A549 (cell line): Measurements from ENCODE around the gene MRTO4. TPM values are rescaled to one million over a fixed set of nuclear protein-coding genes. Genes with fewer than 3 reads are reported as not detected.

ENCODE experiments used
- ATAC-seq, 2 experiments: fragments of 200-7000 bp in 1 of 2; fragments of >200 bp in 1 of 2; cut with Nextera tagmentation in 1 of 2; cut with Tn5 transposase in 1 of 2; 3 replicates each; pipeline versions ENCODE4 v1.8.0 to v1.9.1; 2018 to 2020; ENCODE audit warnings: mild to moderate bottlenecking in 1 of 2, moderate library complexity in 1 of 2
- CTCF ChIA-PET: fragments of 300-600 bp; sonication (Branson Sonifier 250); formaldehyde crosslinking; extraction: SDS; loops from one replicate; lab custom pipeline; 2021; ENCODE audit warnings: antibody characterized with exemption, inconsistent platforms; lab: Yijun Ruan, JAX
- POLR2A ChIA-PET: fragments of 350-600 bp; formaldehyde crosslinking; extraction: SDS; loops from one replicate; lab custom pipeline; 2021; ENCODE audit warnings: antibody characterized with exemption, inconsistent platforms; lab: Yijun Ruan, JAX
- DNase-seq, 2 experiments: peaks; one replicate each; pipeline versions ENCODE4 v3.0.0 to v3.0.0-alpha.2; 2011 to 2016; ENCODE audit warnings: low read depth in 1 of 2, low spot score in 1 of 2
- FAIRE-seq: peaks from 2 replicates; lab custom pipeline; 2011; peaks lifted over from hg19 to GRCh38; lab: Jason Lieb, UNC
- H3K27ac ChIP-seq, 2 experiments: fragments of >200 bp; sonication (Bioruptor Twin); formaldehyde crosslinking; 3 replicates each; pipeline ENCODE4 v1.5.1; 2016 to 2017
- H3K4me1 ChIP-seq: fragments of >200 bp; sonication (Bioruptor Twin); formaldehyde crosslinking; 3 replicates; pipeline ENCODE4 v1.6.1; 2016
- H3K4me2 ChIP-seq: fragments of >200 bp; sonication (Bioruptor Twin); formaldehyde crosslinking; 3 replicates; pipeline ENCODE4 v1.6.1; 2016
- H3K4me3 ChIP-seq: fragments of >200 bp; sonication (Bioruptor Twin); formaldehyde crosslinking; 3 replicates; pipeline ENCODE4 v1.5.1; 2016
- H3K9me3 ChIP-seq: fragments of >200 bp; sonication (Bioruptor Twin); formaldehyde crosslinking; 3 replicates; pipeline ENCODE4 v1.6.1; 2016
- CBX8 ChIP-seq: fragments of 200-600 bp; sonication (generic); IDR thresholded peaks from 2 replicates; pipeline ENCODE4 v1.6.1; 2016
- CEBPB ChIP-seq, 2 experiments: fragments of >200 bp in 1 of 2; sonication (Bioruptor Twin) in 1 of 2; formaldehyde crosslinking in 1 of 2; IDR thresholded peaks; 2 replicates each; pipeline ENCODE4 v1.6.1; 2012 to 2016
- CTCF ChIP-seq: fragments of >200 bp; sonication (Bioruptor Twin); formaldehyde crosslinking; IDR thresholded peaks from 3 replicates; pipeline ENCODE4 v1.5.1; 2016
- EHMT2 ChIP-seq: fragments of 200-600 bp; sonication (generic); IDR thresholded peaks from 2 replicates; pipeline ENCODE4 v1.6.1; 2016; ENCODE audit warnings: antibody characterized with exemption, low read depth, mild to moderate bottlenecking, moderate library complexity
- GATA3 ChIP-seq: IDR thresholded peaks from 2 replicates; pipeline ENCODE4 v1.6.1; 2012; ENCODE audit warnings: borderline replicate concordance
- HOXA7 ChIP-seq: fragments of 250-450 bp; sonication (Bioruptor Pico); IDR thresholded peaks from 2 replicates; pipeline ENCODE4 v1.5.0; 2020; ENCODE audit warnings: mild to moderate bottlenecking, moderate library complexity
- KDM5A ChIP-seq: fragments of 200-600 bp; sonication (generic); IDR thresholded peaks from 2 replicates; pipeline ENCODE4 v1.6.1; 2016; ENCODE audit warnings: antibody characterized with exemption, mild to moderate bottlenecking
- MAFK ChIP-seq: fragments of 450-650 bp; IDR thresholded peaks from 2 replicates; pipeline ENCODE4 v1.6.1; 2014; ENCODE audit not compliant: partially characterized antibody
- MAZ ChIP-seq: fragments of 150-350 bp; IDR thresholded peaks from 2 replicates; pipeline ENCODE4 v1.6.1; 2014; ENCODE audit warnings: antibody characterized with exemption, low read depth, low read length, borderline replicate concordance
- PBX3 ChIP-seq: IDR thresholded peaks from 2 replicates; pipeline ENCODE4 v1.6.1; 2012
- PHF8 ChIP-seq: fragments of 200-600 bp; sonication (generic); IDR thresholded peaks from 2 replicates; pipeline ENCODE4 v1.6.1; 2016; ENCODE audit warnings: low read depth, mild to moderate bottlenecking, antibody characterized with exemption, moderate library complexity, borderline replicate concordance
- POLR2A ChIP-seq: IDR thresholded peaks from 2 replicates; pipeline ENCODE4 v1.6.1; 2012; ENCODE audit warnings: mild to moderate bottlenecking, low read length
- POLR2AphosphoS2 ChIP-seq: conservative IDR thresholded peaks from 2 replicates; pipeline ENCODE4 v1.6.1; 2012; ENCODE audit warnings: low read length, improper control_type of control experiment, inconsistent platforms
- RAD21 ChIP-seq, 2 experiments: fragments of >200 bp in 1 of 2; sonication (Bioruptor Twin) in 1 of 2; formaldehyde crosslinking in 1 of 2; IDR thresholded peaks in 1 of 2; conservative IDR thresholded peaks in 1 of 2; 2 replicates in 1 of 2; 3 replicates in 1 of 2; pipeline ENCODE4 v1.6.1; 2012 to 2018; ENCODE audit warnings: inconsistent platforms in 1 of 2
- RARB ChIP-seq: fragments of 250-450 bp; sonication (Bioruptor Pico); IDR thresholded peaks from 2 replicates; pipeline ENCODE4 v1.8.0; 2021; ENCODE audit warnings: mild to moderate bottlenecking, moderate library complexity
- RCOR1 ChIP-seq: fragments of 150-350 bp; IDR thresholded peaks from 2 replicates; pipeline ENCODE4 v1.6.1; 2014; ENCODE audit warnings: antibody characterized with exemption, low read length, low read depth
- SMC3 ChIP-seq: fragments of >200 bp; sonication (Bioruptor Twin); formaldehyde crosslinking; IDR thresholded peaks from 3 replicates; pipeline ENCODE4 v1.6.1; 2018; ENCODE audit warnings: inconsistent platforms
- TFCP2L1 ChIP-seq: fragments of 250-450 bp; sonication (Bioruptor Pico); IDR thresholded peaks from 2 replicates; pipeline ENCODE4 v1.5.0; 2021; ENCODE audit warnings: mild to moderate bottlenecking
- WGBS: methylation state at CpG from one replicate; pipeline ENCODE4 v1.1.6; 2017; ENCODE audit errors: missing lambda C conversion rate; 5-methylcytosine and 5-hydroxymethylcytosine counted together
- polyA plus RNA-seq, 4 experiments: library from polyadenylated mRNA; depleted of rRNA in 3 of 4; stranded (reverse); fragments of >200 nt; fragmentation: RNase III in 1 of 4; extraction: RNeasy Plus Mini Kit Qiagen cat#74134 plus additional on column Dnase treatment in 1 of 4; gene quantifications; 2 replicates in 3 of 4; 3 replicates in 1 of 4; pipeline ENCODE4 v1.2.3, GENCODE V29; 2011 to 2017
- TF ChIP-seq, protein P1 (sequence below): fragments of >200 bp; sonication (Bioruptor Twin); formaldehyde crosslinking; IDR thresholded peaks from 2 replicates; pipeline ENCODE4 v1.6.1; 2016
- TF ChIP-seq, protein P2 (sequence below): fragments of >200 bp; sonication (Bioruptor Twin); formaldehyde crosslinking; IDR thresholded peaks from 3 replicates; pipeline ENCODE4 v1.6.1; 2016

MRTO4 gene
- polyA plus RNA-seq, 2 of the 4 experiments (the other 2 are of a cell fraction) = 61.7 to 66.4 TPM

- H3K27ac ChIP-seq = no peak overlapping the region
- ATAC-seq = no peak
- ChIA-PET CTCF (interaction anchor here (0.7 to 2.1 kb wide), 9 partner anchors 8 to 136 kb away, joined by 3 to 9 read pairs (median 5); partner anchors contain the start of genes EMC1, MRTO4 and UBR4), POLR2A (no interaction called here)
- FAIRE-seq = no peak
- WGBS = 84% methylated on average over 7 of the region's 7 CpGs
- TF ChIP-seq MAZ (no peak), CEBPB (IDR thresholded peaks at IDR 0.05) (no peak), CTCF (no peak)
- H3K4me1 ChIP-seq = no peaks in the 10 kb centered on the region
- no peaks in the 10 kb centered on the region for H3K9me3 ChIP-seq
- no peak overlapping the region for H3K4me2 ChIP-seq
- no peak overlapping the region for H3K4me3 ChIP-seq
- no peak for DNase-seq
These were observed 11.7 kb upstream of the MRTO4 start for GRCh38 chr1:19239876-19240275.

DNA sequence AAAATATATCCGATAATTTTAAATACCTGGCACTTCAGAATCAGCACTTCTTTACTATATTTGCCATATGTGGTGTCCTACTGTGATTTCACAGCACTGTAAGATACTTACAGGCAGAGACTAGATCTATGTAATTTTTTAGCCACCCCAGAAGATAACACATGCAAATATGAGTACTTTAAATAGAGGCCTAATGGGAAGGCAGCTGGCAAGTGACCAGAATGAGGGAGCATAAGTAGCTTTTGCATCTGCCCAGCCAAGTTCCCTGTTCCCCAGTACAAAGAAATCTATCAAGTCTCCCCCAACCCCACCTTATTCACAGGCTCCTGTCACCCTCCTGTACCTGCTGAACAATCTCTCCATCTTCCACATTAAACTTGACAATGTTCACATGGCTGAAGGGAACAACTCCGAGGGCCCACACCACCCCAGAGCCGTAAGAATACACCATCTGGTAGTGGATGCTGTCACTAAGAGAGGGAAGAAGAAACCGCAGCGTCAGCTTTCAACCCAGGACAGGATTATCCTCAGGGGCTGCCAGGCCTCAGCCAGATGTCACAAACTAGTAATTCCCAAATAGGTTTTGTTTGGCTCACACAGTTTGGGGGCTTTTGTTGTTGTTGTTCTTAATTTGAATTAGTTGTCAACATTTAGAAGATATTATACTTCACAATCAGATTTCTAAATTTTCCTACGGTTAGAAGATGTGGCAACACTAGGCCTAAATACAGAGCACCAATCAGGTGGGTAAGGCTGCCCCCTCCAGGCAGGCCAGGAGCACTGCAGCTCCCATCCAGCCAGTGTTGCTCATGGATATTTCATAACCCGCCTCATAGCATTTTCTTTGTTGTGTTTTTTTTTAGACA is 10.7 kb upstream of the MRTO4 start:
- POLR2A ChIA-PET = no interaction called here
- TF ChIP-seq POLR2A = no peak
- peak; percentile 14 for TF ChIP-seq MAFK
- 0 out of 3 replicates have a peak, but pooled peaks have one; percentile 17 for TF ChIP-seq SMC3
- TF ChIP-seq CEBPB (IDR thresholded peaks at IDR 0.05) = peak; percentile 47 to 69; a peak in 3 of 4 replicates
- TF ChIP-seq CTCF = peak; percentile 64
- peak; percentile 62 to 64 for TF ChIP-seq RAD21 (conservative IDR thresholded peaks at IDR 0.05 in 1 of 2, IDR thresholded peaks at IDR 0.05 in 1 of 2)
- FAIRE-seq = no peak
- 74% methylated on average over 7 of the region's 7 CpGs for WGBS
- CTCF ChIA-PET = interaction anchor here (0.8 to 2.1 kb wide), 22 partner anchors 9 to 229 kb away, joined by 3 to 12 read pairs (median 4); partner anchors contain the start of genes EMC1, MRTO4 and UBR4
- Histone ChIP-seq H3K9me3 (no peaks in the 10 kb centered on the region), H3K27ac (no peak overlapping the region), H3K4me2 (no peak overlapping the region), H3K4me3 (no peak overlapping the region), H3K4me1 (no peaks in the 10 kb centered on the region)
- ATAC-seq = peak; percentile 95
- DNase-seq = peak; percentile 63 to 82

- Histone ChIP-seq H3K4me2 (peak overlapping the region; percentile 82), H3K4me3 (peak overlapping the region; percentile 96), H3K27ac (peak overlapping the region; percentile 91 to 99), H3K4me1 (peaks cover 25% of the 10 kb centered on the region; the same call in 2 of the 3 replicates), H3K9me3 (no peaks in the 10 kb centered on the region)
- TF ChIP-seq RCOR1 (no peak), RARB (CRISPR knock-in tag) (no peak), CBX8 (no peak), PBX3 (no peak), TFCP2L1 (CRISPR knock-in tag) (no peak), POLR2AphosphoS2 (no peak), RAD21 (conservative IDR thresholded peaks at IDR 0.05 in 1 of 2, IDR thresholded peaks at IDR 0.05 in 1 of 2) (no peak), EHMT2 (no peak), PHF8 (no peak), GATA3 (no peak), KDM5A (no peak), HOXA7 (CRISPR knock-in tag) (no peak), SMC3 (no peak)
- TF ChIP-seq, protein P1, sequence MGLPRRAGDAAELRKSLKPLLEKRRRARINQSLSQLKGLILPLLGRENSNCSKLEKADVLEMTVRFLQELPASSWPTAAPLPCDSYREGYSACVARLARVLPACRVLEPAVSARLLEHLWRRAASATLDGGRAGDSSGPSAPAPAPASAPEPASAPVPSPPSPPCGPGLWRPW = no peak
- TF ChIP-seq, protein P2, sequence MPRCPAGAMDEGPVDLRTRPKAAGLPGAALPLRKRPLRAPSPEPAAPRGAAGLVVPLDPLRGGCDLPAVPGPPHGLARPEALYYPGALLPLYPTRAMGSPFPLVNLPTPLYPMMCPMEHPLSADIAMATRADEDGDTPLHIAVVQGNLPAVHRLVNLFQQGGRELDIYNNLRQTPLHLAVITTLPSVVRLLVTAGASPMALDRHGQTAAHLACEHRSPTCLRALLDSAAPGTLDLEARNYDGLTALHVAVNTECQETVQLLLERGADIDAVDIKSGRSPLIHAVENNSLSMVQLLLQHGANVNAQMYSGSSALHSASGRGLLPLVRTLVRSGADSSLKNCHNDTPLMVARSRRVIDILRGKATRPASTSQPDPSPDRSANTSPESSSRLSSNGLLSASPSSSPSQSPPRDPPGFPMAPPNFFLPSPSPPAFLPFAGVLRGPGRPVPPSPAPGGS = no peak
- peak in 1 of 2 experiments; percentile 29 for DNase-seq
- ATAC-seq = peak in 1 of 2 experiments; percentile 5; a peak in 1 of 6 replicates
- POLR2A ChIA-PET = interaction anchor here (1.0 kb wide), 3 partner anchors 10 to 294 kb away, joined by 3 read pairs; partner anchors contain the start of gene IFFO2
- no peak for FAIRE-seq
- CTCF ChIA-PET = interaction anchor here (1.1 to 2.1 kb wide), 3 partner anchors 10 to 44 kb away, joined by 3 to 9 read pairs (median 3); no protein-coding TSS in a partner anchor
- WGBS = 8% methylated on average over 14 of the region's 14 CpGs
These were observed 838 bp upstream of the MRTO4 start for GRCh38 chr1:19250629-19251304.
